HuH-7.5 (cell line): ENCODE data around the gene KCNJ18.
"Not testable (repeated sequence)": the region's sequence is repeated elsewhere in the genome, so short reads cannot be mapped to it uniquely, and the experiment has no call there.

ENCODE experiments used
- DNase-seq: peaks from one replicate; pipeline ENCODE4 v3.0.0; 2011; ENCODE audit warnings: low spot score

Gene KCNJ18

DNA sequence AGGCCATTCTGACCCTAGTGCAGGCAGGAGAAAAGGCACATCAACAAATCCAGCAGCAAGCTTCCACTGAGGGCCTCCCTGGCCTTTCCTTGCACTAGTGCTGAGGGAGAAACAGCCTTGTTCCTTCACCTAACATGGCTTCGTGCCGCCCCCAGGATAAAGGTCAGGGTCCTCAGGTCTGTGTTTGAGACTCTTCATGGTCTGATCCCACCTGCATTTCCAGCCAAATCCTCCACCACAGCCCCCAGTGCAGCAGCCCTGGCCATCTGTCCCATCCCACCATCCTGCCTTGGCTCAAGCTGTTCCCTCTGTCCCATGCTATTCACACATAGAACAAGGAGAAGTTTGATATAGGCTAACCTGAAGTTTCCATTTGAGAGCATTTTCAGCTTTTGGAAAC lies 20.9 kb upstream of the KCNJ18 start:
- not testable (repeated sequence) for DNase-seq

DNA sequence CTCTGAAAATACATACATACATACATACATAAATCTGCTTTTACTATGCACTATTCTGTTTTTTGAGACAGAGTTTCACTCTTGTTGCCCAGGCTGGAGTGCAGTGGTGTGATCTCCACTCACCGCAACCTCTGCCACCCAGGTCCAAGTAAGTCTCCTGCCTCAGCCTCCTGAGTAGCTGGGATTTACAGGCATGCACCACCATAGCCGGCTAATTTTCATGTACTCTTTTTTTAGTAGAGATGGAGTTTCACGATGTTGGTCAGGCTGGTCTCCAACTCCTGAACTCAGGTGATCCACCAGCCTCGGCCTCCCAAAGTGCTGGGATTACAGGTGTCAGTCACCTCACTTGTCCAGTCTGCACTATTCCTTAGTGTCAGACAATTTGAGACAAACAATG lies 20.5 kb upstream of the KCNJ18 start:
- not testable (repeated sequence) for DNase-seq

DNA sequence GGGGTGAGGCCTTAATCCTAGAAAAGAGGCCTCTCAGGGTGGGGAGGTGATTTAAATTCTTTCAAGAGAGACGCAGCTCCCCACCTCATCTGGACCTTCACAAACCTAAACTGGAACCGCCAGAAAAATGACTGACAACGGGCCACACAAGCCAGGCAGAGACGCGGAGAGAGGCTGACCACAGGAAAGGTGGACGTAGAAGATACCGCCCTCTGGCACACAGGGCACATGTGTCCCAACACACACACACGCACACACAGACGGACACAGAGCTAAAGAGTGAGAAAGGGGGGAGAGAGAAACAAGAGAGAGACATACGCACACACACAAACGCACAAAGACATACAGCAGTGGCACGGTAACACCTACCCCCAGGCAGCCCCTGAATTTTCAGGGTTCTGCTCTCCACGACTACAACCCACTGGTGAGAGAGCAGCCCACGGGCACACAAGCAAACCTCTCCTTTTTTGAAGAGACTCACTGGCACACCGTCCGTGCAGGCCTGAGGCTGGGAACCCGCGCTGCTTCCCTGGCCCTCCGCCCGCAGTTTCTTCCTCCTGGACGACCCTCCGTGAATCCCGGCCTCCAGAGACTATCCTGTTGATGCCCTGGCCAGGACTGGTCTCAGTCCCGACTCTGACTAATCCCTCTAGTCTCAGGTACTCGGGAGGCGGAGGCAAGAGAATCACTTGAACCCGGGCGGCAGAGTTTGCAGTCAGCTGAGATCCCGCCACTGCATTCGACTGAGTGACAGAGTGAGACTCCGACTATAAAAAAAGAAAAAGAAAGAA lies 18.7 kb upstream of the KCNJ18 start:
- DNase-seq = not testable (repeated sequence)

DNA sequence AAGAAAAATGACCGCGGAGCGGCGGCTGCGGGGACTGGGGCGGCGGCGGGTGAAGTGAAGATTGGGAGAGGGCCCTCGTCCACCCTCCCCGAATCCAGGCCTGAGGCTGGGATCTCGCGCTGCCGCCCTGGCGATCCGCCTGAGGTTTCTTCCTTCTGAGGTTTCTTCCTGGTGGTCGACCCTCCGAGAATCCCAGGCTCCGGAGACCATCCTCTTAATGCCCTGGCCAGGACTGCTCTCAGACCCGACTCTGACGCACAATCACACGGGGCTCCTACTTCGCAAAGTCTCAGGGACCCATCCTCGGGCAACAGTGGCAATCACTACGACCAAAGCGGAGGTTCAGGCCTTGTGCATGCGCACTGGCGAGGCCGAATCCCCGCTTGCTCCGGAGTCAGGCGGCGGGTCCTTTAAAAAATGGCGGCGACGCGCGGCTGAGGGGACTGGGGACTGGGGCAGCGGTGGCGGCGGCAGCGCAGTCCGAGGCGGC lies 18.0 kb upstream of the KCNJ18 start:
- DNase-seq = no peak

DNA sequence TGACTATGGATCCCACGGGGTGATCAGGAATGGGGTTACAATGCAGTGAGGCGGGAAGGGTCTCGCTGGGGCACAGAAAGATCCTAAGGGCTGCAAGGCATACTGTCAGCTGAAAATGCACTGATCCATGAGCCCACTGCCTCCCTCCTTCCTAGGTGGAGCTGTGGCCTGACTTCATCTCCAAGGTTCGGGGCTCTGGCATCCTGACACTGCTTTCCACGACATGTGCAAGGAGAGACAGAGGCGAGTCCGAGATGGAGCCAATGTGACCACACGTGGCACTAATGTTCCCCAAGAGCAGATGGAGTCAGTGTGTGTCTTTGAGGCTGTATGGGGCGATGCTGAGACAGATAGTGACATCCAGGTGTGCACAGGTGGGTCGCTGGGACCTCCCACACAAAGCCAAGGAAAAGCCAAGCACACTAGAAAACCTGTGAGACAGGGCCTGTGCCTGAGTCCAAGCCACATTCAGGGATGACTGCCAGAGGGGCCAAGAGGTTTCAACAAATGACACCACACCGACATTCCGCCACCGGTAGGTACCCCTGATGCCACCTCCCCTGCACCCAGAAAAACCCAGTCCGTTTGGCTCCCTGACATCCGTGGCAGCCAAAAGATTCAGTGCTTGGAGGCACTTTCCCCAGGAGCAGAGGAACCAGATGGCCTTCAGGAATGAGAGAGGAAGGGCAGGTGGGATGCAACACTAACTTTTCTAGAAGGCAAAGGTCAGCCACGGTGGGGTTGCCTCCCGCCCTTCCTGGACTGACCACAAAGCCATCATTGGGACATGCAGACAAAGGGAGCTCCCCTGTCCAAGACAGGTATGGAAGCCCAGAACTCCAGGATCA lies 17.2 kb upstream of the KCNJ18 start:
- DNase-seq = not testable (repeated sequence)

DNA sequence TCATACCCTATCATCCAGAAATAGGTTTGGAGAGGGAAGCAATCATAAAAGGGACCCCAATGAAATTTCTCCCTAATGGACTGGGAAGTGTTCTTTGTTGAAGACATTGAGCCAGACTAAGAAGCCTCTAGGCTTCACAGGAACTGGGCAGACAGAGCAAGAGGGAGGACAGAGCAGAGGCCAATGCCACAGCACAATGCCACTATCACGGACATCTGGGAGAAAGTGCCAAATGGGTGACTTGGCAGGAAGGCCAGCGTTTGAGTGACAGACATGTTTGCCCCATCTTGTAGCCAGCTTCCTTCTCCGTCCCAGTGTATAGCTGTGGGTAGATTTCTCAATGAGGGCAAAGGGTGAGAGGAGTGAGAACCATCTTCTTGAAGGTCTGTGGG lies 16.6 kb upstream of the KCNJ18 start:
- not testable (repeated sequence) for DNase-seq

DNA sequence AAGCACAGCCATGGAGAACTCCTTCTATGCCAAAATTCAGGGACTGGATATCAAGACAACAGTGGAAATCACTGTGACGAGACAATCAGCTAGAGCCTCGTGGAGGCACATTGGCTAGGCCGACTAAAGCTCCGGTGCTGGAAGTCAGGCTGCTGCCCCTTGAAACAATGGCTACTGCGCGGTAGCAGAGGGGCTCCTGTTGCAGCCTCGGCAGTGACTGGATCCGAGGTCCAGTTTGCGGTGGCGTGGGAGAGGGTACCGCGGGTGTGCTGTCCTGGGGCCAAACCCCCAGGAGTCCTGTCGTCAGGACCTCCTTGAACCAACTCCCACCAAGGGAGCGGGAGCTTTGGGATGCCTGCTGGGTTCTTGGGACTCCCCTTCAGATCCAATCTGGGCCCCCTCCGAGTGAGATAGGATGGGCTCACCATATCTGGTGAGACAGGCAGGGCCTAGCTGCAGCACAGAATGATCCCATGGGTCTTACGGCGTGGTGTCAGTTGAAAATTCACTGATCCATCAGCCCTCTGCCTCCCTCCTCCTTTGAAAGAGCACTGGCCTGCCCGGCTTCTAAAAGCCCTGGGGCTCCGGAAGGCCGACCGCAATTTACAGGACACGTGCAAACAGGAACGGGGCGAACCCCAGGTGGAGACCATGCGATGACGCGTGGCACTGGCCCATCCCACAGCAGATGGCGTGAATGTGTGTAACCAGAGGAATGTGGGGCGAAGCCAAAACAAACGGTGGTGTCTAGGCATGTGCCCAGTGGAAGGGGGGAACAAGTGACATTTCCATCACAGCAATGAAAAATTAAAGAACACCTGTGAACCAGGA lies 15.8 kb upstream of the KCNJ18 start:
- DNase-seq = no peak

DNA sequence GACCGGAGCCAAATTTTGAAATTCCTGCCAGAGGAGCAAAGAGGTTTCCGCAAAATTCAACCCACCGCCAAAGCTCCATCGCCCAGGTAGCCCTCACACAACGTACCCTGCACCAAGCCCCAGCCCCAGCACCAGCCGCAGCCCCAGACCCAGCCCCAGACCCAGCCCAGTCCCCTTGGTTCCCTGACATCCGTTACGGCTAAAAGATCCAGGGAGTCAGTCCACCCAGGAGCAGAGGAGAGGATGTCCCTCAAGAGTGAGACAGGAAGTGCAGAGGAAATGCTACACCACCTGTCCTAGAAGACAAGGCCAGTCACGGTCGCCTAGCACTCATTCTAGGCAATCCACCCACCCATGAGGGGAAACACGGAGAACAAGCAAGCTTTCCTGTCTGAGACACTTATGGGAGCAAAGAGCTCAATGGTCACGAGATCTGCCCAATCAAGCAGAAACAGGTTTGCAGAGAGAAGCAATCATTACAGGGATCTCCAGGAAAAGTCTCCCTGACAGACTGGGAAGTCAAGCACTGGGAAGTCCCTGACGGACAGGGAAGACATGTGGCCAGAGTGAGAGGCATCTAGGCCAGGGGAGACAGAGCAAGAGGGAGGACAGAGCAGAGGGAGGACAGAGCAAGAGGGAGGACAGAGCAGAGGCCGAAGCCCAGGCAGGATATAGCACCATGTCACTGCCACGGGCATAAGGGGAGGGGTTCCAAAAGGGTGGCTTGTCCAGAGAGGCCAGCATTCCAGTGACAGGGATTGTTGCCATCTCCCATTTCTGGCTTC lies 15.0 kb upstream of the KCNJ18 start:
- DNase-seq = no peak

DNA sequence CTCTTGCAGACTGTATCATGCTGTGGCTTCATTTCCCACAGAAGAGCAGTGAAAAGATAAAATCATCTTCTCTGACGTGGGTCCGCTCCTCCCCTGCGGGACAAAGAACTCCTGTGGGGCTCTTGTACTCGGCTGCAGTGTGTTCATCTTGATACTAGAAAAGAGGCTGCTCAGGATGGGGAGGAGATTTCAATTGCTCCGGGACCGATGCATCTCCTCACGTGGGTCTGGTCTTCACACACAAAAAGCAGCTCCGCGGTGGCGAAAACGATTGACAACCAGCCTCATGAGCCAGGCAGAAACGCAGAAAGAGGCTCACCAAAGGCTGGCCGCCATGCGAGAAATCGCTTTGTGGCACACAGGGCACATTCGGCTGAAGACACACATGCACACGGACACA lies 14.4 kb upstream of the KCNJ18 start:
- DNase-seq = no peak

DNA sequence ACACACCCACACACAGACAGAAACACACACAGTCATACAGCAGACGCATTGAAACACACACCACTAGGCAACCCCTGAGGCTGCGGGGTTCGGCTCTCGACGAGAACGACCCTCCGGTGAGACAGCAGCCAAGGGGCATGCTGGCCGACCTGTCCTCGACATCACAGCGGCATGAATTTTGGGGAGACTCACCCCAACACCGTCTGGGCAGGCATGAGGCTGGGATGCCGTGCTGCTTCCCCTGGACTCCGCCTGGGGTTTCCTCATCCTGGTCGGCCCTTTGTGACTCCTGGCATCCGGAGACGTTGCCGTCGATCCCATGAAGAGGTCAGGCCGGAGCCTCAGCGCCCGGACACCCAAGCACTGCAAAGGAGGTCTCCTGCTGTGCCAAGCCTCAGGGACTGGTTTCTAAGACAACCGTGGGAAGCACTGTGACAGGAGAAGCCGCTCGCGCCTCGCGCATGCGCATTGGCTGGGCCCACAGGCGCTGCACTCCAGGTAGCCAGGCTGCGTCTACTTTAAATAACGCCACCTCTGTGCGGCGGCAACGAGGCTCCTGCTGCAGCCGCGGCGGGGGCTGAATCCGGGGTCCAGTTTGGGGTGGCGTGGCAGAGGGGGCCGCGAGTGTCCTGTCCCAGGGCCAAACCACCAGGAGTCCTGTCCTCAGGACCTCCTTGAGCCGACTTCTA lies 13.8 kb upstream of the KCNJ18 start:
- no peak for DNase-seq

DNA sequence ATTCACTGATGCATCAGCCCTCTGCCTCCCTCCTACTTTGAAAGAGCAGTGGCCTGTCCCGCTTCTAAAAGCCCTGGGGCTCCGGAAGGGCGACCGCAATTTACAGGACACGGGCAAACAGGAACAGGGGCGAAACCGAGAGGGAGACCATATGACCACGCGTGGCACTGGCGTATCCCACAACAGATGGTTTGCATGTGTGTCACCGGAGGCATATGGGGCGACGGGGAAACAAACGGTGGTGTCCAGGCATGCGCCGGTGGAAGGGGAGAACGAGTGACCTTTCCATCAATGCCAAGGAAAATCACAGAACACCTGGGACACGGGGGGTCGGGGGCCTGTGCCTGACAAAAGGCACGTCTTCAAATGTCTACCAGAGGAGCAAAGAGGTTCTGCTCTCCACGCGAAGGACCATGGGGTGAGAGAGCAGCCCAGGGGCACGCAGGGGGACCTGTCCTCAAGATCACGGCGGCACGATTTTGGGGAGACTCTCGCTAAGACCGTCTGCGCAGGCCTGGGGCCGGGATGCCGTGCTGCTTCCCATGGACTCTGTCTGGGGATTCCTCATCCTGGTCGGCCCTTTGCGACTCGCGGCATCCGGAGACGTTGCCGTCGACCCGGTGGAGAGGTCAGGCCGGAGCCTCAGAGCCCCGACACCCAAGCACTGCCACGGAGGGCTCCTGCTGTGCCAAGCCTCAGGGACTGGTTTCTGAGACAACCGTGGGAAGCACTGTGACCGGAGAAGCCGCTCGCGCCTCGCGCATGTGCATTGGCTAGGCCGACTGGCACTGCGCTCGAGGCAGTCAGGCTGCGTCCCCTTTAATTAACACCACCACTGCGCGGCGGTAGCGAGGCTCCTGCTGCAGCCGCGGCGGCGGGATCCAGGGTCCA lies 12.8 kb upstream of the KCNJ18 start:
- DNase-seq = no peak

DNA sequence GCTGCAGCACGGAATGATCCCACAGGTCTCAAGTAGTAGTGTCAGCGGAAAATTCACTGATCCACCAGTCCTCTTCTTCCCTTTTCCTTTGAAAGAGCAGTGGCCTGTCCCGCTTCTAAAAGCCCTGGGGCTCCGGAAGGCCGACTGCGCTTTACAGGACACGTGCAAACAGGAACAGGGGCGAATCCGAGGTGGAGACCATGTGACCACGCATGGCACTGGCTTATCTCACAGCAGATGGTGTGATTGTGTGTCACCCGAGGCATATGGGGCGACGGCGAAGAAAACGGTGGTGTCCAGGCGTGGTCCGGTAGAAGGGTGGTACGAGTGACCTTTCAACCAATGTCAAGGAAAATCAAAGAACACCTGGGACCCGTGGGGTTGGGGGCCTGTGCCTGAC lies 12.0 kb upstream of the KCNJ18 start:
- no peak for DNase-seq

DNA sequence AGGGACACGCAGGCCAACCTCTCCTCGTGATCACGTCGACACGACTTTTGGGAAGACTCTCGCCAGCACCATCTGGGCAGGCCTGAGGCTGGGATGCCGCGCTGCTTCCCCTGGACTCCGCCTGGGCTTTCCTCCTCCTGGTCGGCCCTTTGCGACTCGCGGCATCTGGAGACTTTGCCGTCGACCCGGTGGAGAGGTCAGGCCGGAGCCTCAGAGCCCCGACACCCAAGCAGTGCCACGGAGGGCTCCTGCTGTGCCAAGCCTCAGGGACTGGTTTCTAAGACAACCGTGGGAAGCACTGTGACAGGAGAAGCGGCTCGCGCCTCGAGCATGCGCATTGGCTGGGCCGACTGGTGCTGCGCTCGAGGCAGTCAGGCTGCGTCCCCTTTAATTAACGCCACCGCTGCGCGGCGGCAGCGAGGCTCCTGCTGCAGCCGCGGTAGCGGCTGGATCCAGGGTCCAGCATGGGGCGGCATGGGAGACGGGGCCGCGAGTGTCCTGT lies 11.4 kb upstream of the KCNJ18 start:
- DNase-seq = not testable (repeated sequence)

DNA sequence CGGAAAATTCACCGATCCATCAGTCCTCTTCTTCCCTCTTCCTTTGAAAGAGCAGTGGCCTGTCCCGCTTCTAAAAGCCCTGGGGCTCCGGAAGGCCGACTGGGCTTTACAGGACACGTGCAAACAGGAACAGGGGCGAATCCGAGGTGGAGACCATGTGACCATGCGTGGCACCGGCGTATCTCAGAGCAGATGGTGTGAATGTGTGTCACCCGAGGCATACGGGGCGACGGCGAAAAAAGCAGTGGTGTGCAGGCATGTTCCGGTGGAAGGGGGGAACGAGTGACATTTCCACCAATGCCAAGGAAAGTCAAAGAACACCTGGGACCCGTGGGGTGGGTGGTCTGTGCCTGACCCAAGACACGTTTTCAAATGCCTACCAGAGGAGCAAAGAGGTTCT lies 10.7 kb upstream of the KCNJ18 start:
- DNase-seq = not testable (repeated sequence)

DNA sequence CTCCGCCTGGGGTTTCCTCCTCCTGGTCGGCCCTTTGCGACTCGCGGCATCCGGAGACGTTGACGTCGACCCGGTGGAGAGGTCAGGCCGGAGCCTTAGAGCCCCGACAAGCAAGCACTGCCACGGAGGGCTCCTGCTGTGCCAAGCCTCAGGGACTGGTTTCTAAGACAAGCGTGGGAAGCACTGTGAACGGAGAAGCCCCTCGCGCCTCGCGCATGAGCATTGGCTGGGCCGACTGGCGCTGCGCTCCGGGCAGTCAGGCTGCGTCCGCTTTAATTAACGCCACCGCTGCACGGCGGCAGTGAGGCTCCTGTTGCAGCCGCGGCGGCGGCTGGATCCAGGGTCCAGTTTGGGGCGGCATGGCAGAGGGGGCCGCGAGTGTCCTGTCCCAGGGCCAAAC lies 10.2 kb upstream of the KCNJ18 start:
- DNase-seq = not testable (repeated sequence)

DNA sequence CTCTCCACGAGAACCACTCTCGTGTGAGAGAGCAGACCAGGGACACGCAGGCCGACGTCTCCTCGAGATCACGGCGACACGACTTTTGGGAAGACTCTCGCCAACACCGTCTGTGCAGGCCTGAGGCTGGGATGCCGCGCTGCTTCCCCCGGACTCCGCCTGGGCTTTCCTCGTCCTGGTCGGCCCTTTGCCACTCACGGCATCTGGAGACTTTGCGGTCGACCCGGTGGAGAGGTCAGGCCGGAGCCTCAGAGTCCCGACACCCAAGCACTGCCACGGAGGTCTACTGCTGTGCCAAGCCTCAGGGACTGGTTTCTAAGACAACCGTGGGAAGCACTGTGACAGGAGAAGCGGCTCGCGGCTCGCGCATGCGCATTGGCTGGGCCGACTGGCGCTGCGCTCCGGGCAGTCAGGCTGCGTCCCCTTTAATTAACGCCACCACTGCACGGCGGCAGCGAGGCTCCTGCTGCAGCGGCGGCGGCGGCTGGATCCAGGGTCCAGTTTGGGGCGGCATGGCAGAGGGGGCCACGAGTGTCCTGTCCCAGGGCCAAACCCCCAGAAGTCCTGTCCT lies 9.1 kb upstream of the KCNJ18 start:
- DNase-seq = not testable (repeated sequence)

DNA sequence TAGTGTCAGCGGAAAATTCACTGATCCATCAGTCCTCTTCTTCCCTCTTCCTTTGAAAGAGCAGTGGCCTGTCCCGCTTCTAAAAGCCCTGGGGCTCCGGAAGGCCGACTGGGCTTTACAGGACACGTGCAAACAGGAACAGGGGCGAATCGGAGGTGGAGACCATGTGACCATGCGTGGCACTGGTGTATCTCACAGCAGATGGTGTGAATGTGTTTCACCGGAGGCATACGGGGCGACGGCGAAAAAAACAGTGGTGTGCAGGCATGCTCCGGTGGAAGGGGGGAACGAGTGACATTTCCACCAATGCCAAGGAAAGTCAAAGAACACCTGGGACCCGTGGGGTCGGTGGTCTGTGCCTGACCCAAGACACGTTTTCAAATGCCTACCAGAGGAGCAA lies 8.4 kb upstream of the KCNJ18 start:
- not testable (repeated sequence) for DNase-seq

DNA sequence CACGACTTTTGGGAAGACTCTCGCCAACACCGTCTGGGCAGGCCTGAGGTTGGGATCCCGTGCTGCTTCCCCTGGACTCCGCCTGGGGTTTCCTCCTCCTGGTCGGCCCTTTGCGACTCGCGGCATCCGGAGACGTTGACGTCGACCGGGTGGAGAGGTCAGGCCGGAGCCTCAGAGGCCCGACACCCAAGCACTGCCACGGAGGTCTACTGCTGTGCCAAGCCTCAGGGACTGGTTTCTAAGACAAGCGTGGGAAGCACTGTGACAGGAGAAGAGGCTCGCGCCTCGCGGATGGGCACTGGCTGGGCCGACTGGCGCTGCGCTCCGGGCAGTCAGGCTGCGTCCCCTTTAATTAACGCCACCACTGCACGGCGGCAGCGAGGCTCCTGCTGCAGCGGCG lies 7.9 kb upstream of the KCNJ18 start:
- not testable (repeated sequence) for DNase-seq
